ENCODE measurements around the gene SFXN3. TPM values are rescaled to one million over a fixed set of nuclear protein-coding genes. Genes with fewer than 3 reads are reported as not detected.

SFXN3 gene
- polyA plus RNA-seq, 3 donors, result 21.3 to 152 (median 24.2) TPM

- Mint-ChIP-seq H3K27ac (no peak overlapping the region), H3K9me3 (peaks cover 0 to 3% (median 0%) of the 10 kb centered on the region in 7 donors), H3K4me1 (peaks cover 29% of the 10 kb centered on the region), H3K36me3 (no peaks in the 10 kb centered on the region), H3K4me3 (no peak overlapping the region), H3K27me3 (ENCODE audit: low read depth in 3 of 3) (peaks cover 14 to 19% (median 18%) of the 10 kb centered on the region in 3 donors)
- Histone ChIP-seq H2AFZ (ENCODE audit: insufficient read depth, low read depth, low read length, poor library complexity, severe bottlenecking) (no peak overlapping the region), H3K4me3 (replicated peaks in 1 of 3; ENCODE audit: low read depth in 2 of 3, low read length in 3 of 3) (no peak overlapping the region), H3K4me2 (replicated peaks; ENCODE audit: extremely low read depth, low read length, poor library complexity, severe bottlenecking) (no peak overlapping the region), H3K27me3 (ENCODE audit: control insufficient read depth in 2 of 2, insufficient read depth in 2 of 2, low read length in 2 of 2) (peaks cover 0 to 5% of the 10 kb centered on the region in 2 donors), H3K36me3 (replicated peaks in 1 of 2; ENCODE audit: control insufficient read depth in 1 of 2, insufficient read depth in 2 of 2, low read length in 2 of 2) (no peaks in the 10 kb centered on the region), H3K79me2 (ENCODE audit: insufficient read depth, low read length) (no peaks in the 10 kb centered on the region), H3K9me3 (replicated peaks in 1 of 2; ENCODE audit: control insufficient read depth in 1 of 2, insufficient read depth in 1 of 2, low read length in 2 of 2) (no peaks in the 10 kb centered on the region), H3K9ac (ENCODE audit: insufficient read depth, low read length, poor library complexity, severe bottlenecking) (no peak overlapping the region), H3K27ac (ENCODE audit: low read depth in 1 of 2, low read length in 2 of 2) (no peak overlapping the region), H4K20me1 (ENCODE audit: insufficient read depth, low read length) (no peaks in the 10 kb centered on the region), H3K4me1 (ENCODE audit: control insufficient read depth in 1 of 2, insufficient read depth in 2 of 2, low read length in 2 of 2) (peaks cover 22 to 26% of the 10 kb centered on the region in 2 donors)
- TF ChIP-seq CTCF (IDR thresholded peaks at IDR 0.05), result no peak
- DNase-seq, result no peak
- 97% methylated on average over 10 of the region's 11 CpGs for WGBS (ENCODE audit: insufficient coverage)
- intact Hi-C loops (cut with micrococcal nuclease), result no loop called here
Observed at GRCh38 chr10:101021692-101022251, 9.3 kb upstream of the SFXN3 start.

- Histone ChIP-seq H4K20me1 (ENCODE audit: insufficient read depth, low read length) (no peaks in the 10 kb centered on the region), H3K79me2 (ENCODE audit: insufficient read depth, low read length) (no peaks in the 10 kb centered on the region), H3K4me2 (replicated peaks; ENCODE audit: extremely low read depth, low read length, poor library complexity, severe bottlenecking) (no peak overlapping the region), H3K27ac (ENCODE audit: low read depth in 1 of 2, low read length in 2 of 2) (no peak overlapping the region), H3K9ac (ENCODE audit: insufficient read depth, low read length, poor library complexity, severe bottlenecking) (no peak overlapping the region), H2AFZ (ENCODE audit: insufficient read depth, low read depth, low read length, poor library complexity, severe bottlenecking) (no peak overlapping the region), H3K4me3 (replicated peaks in 1 of 3; ENCODE audit: low read depth in 2 of 3, low read length in 3 of 3) (no peak overlapping the region), H3K27me3 (ENCODE audit: control insufficient read depth in 2 of 2, insufficient read depth in 2 of 2, low read length in 2 of 2) (peaks cover 0 to under 1% of the 10 kb centered on the region in 2 donors), H3K9me3 (replicated peaks in 1 of 2; ENCODE audit: control insufficient read depth in 1 of 2, insufficient read depth in 1 of 2, low read length in 2 of 2) (no peaks in the 10 kb centered on the region), H3K4me1 (ENCODE audit: control insufficient read depth in 1 of 2, insufficient read depth in 2 of 2, low read length in 2 of 2) (peaks cover 24 to 28% of the 10 kb centered on the region in 2 donors), H3K36me3 (replicated peaks in 1 of 2; ENCODE audit: control insufficient read depth in 1 of 2, insufficient read depth in 2 of 2, low read length in 2 of 2) (no peaks in the 10 kb centered on the region)
- Mint-ChIP-seq H3K9me3 (peaks cover 0 to 3% (median 0%) of the 10 kb centered on the region in 7 donors), H3K27ac (no peak overlapping the region), H3K36me3 (no peaks in the 10 kb centered on the region), H3K4me3 (no peak overlapping the region), H3K4me1 (peaks cover 36% of the 10 kb centered on the region), H3K27me3 (ENCODE audit: low read depth in 3 of 3) (peaks cover 6 to 9% (median 7%) of the 10 kb centered on the region in 3 donors)
- no peak for TF ChIP-seq CTCF (IDR thresholded peaks at IDR 0.05)
- intact Hi-C loops (cut with micrococcal nuclease), result no loop called here
- 98% methylated on average over 12 of the region's 15 CpGs for WGBS (ENCODE audit: insufficient coverage)
- DNase-seq, result no peak
Observed at GRCh38 chr10:101022967-101023705, 7.9 kb upstream of the SFXN3 start.
